ENCODE results near the gene EHHADH. TPM values are rescaled to one million over a fixed set of nuclear protein-coding genes. Genes with fewer than 3 reads are reported as not detected.

EHHADH gene
- total and polyA plus RNA-seq, 2 of the 13 experiments (the other 11 are each of a cell fraction or from before 2014, with no cell fraction given) = 14.5 to 38.9 TPM

DNA sequence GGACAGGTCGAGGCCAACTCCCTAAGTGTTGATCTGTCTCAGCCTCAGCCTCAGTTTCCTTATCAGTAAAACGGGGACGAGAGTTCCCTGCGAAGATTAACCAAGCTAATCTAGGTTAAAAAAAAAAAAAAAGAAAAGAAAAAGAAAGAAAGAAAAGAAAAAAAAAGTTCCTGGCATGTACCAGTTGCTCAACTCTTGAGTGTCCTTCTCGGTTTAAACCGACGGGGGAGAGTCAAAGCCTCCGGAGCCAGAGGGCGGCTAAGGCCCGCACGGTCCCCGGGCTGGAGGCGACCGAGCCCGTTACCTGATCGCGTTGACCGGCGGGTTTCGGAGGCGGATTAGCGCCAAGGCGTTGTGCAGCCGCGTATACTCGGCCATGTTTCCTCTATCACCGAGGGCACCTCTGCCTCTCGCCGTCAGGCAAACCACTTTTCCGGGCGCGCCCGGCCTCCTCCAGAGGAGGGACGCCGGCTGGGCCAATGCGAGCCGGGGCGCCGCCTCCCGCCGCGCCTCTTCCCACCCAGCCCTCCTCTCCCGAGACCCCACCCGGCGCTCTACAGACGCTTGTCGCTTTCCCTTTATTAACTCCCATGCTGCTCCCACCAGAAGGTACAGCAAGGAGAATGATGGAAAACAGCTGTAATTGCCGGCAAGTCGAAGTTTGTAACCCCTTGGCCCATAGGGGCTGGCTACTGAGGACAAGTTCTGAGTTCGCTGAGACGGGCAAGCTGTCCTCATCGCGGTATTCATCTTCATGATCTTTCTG lies at the start of gene EHHADH (continued):
- TF ChIP-seq ZNF549 (CRISPR knock-in tag; IDR thresholded peaks at IDR 0.05) (no peak), PITX1 (CRISPR knock-in tag; IDR thresholded peaks at IDR 0.05) (peak; percentile 60; the same call in 1 of the 2 replicates), ZFP41 (CRISPR knock-in tag; IDR thresholded peaks at IDR 0.05; ENCODE audit: borderline replicate concordance) (no peak), TCF12 (IDR thresholded peaks at IDR 0.05) (no peak), TCF12 (CRISPR knock-in tag; IDR thresholded peaks at IDR 0.05) (no peak), BCL6 (CRISPR knock-in tag; IDR thresholded peaks at IDR 0.05) (peak; percentile 58), ZSCAN21 (CRISPR knock-in tag; IDR thresholded peaks at IDR 0.05; ENCODE audit: borderline replicate concordance) (no peak), ZBTB42 (CRISPR knock-in tag; IDR thresholded peaks at IDR 0.05) (0 out of 2 replicates have a peak, but pooled peaks have one; percentile 31), ATM (IDR thresholded peaks at IDR 0.05; ENCODE audit: borderline replicate concordance) (no peak), SATB2 (CRISPR knock-in tag; IDR thresholded peaks at IDR 0.05) (no peak), PPARG (CRISPR knock-in tag; conservative IDR thresholded peaks at IDR 0.05) (peak; percentile 45; the same call in 1 of the 2 replicates), ZNF768 (CRISPR knock-in tag; IDR thresholded peaks at IDR 0.05) (peak; percentile 70), ZBTB7B (CRISPR knock-in tag; IDR thresholded peaks at IDR 0.05) (peak; percentile 63; the same call in 1 of the 2 replicates), ZSCAN9 (CRISPR knock-in tag; IDR thresholded peaks at IDR 0.05; ENCODE audit: borderline replicate concordance) (peak; percentile 79), ZNF24 (IDR thresholded peaks at IDR 0.05) (no peak), TBX2 (CRISPR knock-in tag; IDR thresholded peaks at IDR 0.05; ENCODE audit: borderline replicate concordance) (peak; percentile 57), HOXA5 (CRISPR knock-in tag; IDR thresholded peaks at IDR 0.05) (peak; percentile 74; the same call in 1 of the 2 replicates), NR2F2 (IDR thresholded peaks at IDR 0.05; ENCODE audit: borderline replicate concordance, low read depth) (no peak), ZNF749 (CRISPR knock-in tag; IDR thresholded peaks at IDR 0.05; ENCODE audit: borderline replicate concordance) (no peak; the same call in 1 of the 2 replicates), ZNF329 (CRISPR knock-in tag; IDR thresholded peaks at IDR 0.05; ENCODE audit: low read depth) (0 out of 2 replicates have a peak, but pooled peaks have one; percentile 55), THAP11 (CRISPR knock-in tag; IDR thresholded peaks at IDR 0.05) (0 out of 2 replicates have a peak, but pooled peaks have one; percentile 40), ZNF709 (CRISPR knock-in tag; IDR thresholded peaks at IDR 0.05) (no peak), ZBTB37 (CRISPR knock-in tag; IDR thresholded peaks at IDR 0.05) (0 out of 2 replicates have a peak, but pooled peaks have one; percentile 42), MTF2 (CRISPR knock-in tag; IDR thresholded peaks at IDR 0.05; ENCODE audit: borderline replicate concordance) (peak; percentile 49; the same call in 1 of the 2 replicates), ZNF883 (CRISPR knock-in tag; IDR thresholded peaks at IDR 0.05; ENCODE audit: not compliant biosample characterization) (no peak), ZBTB14 (CRISPR knock-in tag; IDR thresholded peaks at IDR 0.05) (no peak)
- TF ChIP-seq, protein P1, sequence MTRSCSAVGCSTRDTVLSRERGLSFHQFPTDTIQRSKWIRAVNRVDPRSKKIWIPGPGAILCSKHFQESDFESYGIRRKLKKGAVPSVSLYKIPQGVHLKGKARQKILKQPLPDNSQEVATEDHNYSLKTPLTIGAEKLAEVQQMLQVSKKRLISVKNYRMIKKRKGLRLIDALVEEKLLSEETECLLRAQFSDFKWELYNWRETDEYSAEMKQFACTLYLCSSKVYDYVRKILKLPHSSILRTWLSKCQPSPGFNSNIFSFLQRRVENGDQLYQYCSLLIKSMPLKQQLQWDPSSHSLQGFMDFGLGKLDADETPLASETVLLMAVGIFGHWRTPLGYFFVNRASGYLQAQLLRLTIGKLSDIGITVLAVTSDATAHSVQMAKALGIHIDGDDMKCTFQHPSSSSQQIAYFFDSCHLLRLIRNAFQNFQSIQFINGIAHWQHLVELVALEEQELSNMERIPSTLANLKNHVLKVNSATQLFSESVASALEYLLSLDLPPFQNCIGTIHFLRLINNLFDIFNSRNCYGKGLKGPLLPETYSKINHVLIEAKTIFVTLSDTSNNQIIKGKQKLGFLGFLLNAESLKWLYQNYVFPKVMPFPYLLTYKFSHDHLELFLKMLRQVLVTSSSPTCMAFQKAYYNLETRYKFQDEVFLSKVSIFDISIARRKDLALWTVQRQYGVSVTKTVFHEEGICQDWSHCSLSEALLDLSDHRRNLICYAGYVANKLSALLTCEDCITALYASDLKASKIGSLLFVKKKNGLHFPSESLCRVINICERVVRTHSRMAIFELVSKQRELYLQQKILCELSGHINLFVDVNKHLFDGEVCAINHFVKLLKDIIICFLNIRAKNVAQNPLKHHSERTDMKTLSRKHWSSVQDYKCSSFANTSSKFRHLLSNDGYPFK (CRISPR knock-in tag; IDR thresholded peaks at IDR 0.05; ENCODE audit: borderline replicate concordance) = peak; percentile 60; the same call in 1 of the 2 replicates
